GM12873 (cell line): Measurements from ENCODE around the gene RELCH.

ENCODE experiments used
- CTCF ChIP-seq: IDR thresholded peaks from 2 replicates; pipeline ENCODE4 v1.5.1; 2012; ENCODE audit warnings: low read depth, mild to moderate bottlenecking, moderate library complexity, low read length, control low read depth; ENCODE audit not compliant: insufficient read depth; ENCODE audit errors: missing control alignments

The RELCH gene

GRCh38 chr18:62353170-62353569, 166.1 kb downstream of the RELCH start:
- no peak for TF ChIP-seq CTCF

GRCh38 chr18:62354151-62354550, 167.1 kb downstream of the RELCH start:
- no peak for TF ChIP-seq CTCF

GRCh38 chr18:62357079-62357719, 170.1 kb downstream of the RELCH start:
- no peak for TF ChIP-seq CTCF
